HepG2 (cell line): ENCODE results near the gene NEDD8. TPM values are rescaled to one million over a fixed set of nuclear protein-coding genes. Genes with fewer than 3 reads are reported as not detected.

Source experiments
- ATF4 ChIP-seq, 2 experiments: fragments of 450-650 bp in 1 of 2; sonication (generic) in 1 of 2; formaldehyde crosslinking; IDR thresholded peaks; 2 replicates each; pipeline versions ENCODE4 v1.5.0 to v1.8.0; 2020 to 2022; ENCODE audit warnings: mild to moderate bottlenecking in 1 of 2, missing genetic modification reagents in 1 of 2
- CENPBD1 ChIP-seq: sonication (generic); formaldehyde crosslinking; IDR thresholded peaks from 2 replicates; pipeline ENCODE4 v1.8.0; 2022; ENCODE audit warnings: missing genetic modification reagents, low read depth, mild to moderate bottlenecking, borderline replicate concordance
- CHD4 ChIP-seq: fragments of 200-600 bp; sonication (generic); IDR thresholded peaks from 2 replicates; pipeline ENCODE4 v1.7.0; 2017; ENCODE audit warnings: mild to moderate bottlenecking, low read length, borderline replicate concordance
- CREBL2 ChIP-seq: sonication (generic); formaldehyde crosslinking; IDR thresholded peaks from 2 replicates; pipeline ENCODE4 v1.8.1; 2023; ENCODE audit warnings: missing genetic modification reagents, mild to moderate bottlenecking, borderline replicate concordance
- ELF4 ChIP-seq: sonication (generic); formaldehyde crosslinking; IDR thresholded peaks from 2 replicates; pipeline ENCODE4 v1.5.0; 2020; ENCODE audit warnings: missing genetic modification reagents, mild to moderate bottlenecking, moderate library complexity, borderline replicate concordance
- ERF ChIP-seq: IDR thresholded peaks from 2 replicates; pipeline ENCODE4 v1.6.1; 2018; ENCODE audit warnings: missing biosample characterization, missing genetic modification reagents
- FUBP1 ChIP-seq: sonication (generic); formaldehyde crosslinking; IDR thresholded peaks from 2 replicates; pipeline ENCODE4 v1.5.1; 2020; ENCODE audit warnings: missing genetic modification reagents, mild to moderate bottlenecking, borderline replicate concordance
- HDAC2 ChIP-seq: sonication (generic); formaldehyde crosslinking; IDR thresholded peaks from 2 replicates; pipeline ENCODE4 v1.4.0; 2020; ENCODE audit warnings: missing genetic modification reagents
- ISL2 ChIP-seq: sonication (generic); formaldehyde crosslinking; IDR thresholded peaks from 2 replicates; pipeline ENCODE4 v1.5.0; 2020; ENCODE audit warnings: missing genetic modification reagents
- JUN ChIP-seq: sonication (generic); formaldehyde crosslinking; IDR thresholded peaks from 2 replicates; pipeline ENCODE4 v1.4.0; 2020; ENCODE audit warnings: mild to moderate bottlenecking, missing genetic modification reagents
- KLF15 ChIP-seq: sonication (generic); formaldehyde crosslinking; IDR thresholded peaks from 2 replicates; pipeline ENCODE4 v1.8.1; 2023; ENCODE audit warnings: borderline replicate concordance, mild to moderate bottlenecking, inconsistent platforms, missing genetic modification reagents, mixed read lengths
- SETDB1 ChIP-seq: sonication (generic); formaldehyde crosslinking; IDR thresholded peaks from 2 replicates; pipeline ENCODE4 v1.5.1; 2020; ENCODE audit warnings: missing genetic modification reagents, mild to moderate bottlenecking, borderline replicate concordance
- ZFX ChIP-seq: sonication (generic); formaldehyde crosslinking; IDR thresholded peaks from 2 replicates; pipeline ENCODE4 v1.4.0; 2020; ENCODE audit warnings: mild to moderate bottlenecking, low read depth, missing genetic modification reagents, moderate library complexity
- ZHX2 ChIP-seq, 2 experiments: sonication (generic) in 1 of 2; formaldehyde crosslinking in 1 of 2; IDR thresholded peaks; 2 replicates each; pipeline versions ENCODE4 v1.6.1 to v1.9.0; 2014 to 2022; ENCODE audit warnings: antibody characterized with exemption in 1 of 2, borderline replicate concordance in 1 of 2, inconsistent platforms in 1 of 2, low read depth in 1 of 2, missing genetic modification reagents in 1 of 2
- ZNF879 ChIP-seq: sonication (generic); formaldehyde crosslinking; IDR thresholded peaks from 2 replicates; pipeline ENCODE4 v1.8.1; 2023; ENCODE audit warnings: missing genetic modification reagents
- polyA plus RNA-seq, 8 experiments: library from polyadenylated mRNA; depleted of rRNA in 3 of 8; stranded (reverse) in 7 of 8; unstranded in 1 of 8; fragments of >200 nt; fragmentation: Illumina TruSeq in 4 of 8; extraction: Trizol in 4 of 8; gene quantifications; 2 replicates each; pipeline versions ENCODE4 v1.2.1 to v1.2.3, GENCODE V29; 2011 to 2016; ENCODE audit warnings: low read depth in 4 of 8, missing spikeins in 1 of 8, mixed read lengths in 1 of 8; ENCODE audit not compliant: insufficient read depth in 1 of 8
- total RNA-seq, 5 experiments: library from RNA; depleted of rRNA; stranded (reverse); fragments of >200 nt; fragmentation: Illumina TruSeq; extraction: Trizol; gene quantifications; 2 replicates each; pipeline ENCODE4 v1.2.3, GENCODE V29; 2016; ENCODE audit warnings: low read depth in 1 of 5

NEDD8 gene
- total and polyA plus RNA-seq, 2 of the 13 experiments (the other 11 are each of a cell fraction or from before 2014, with no cell fraction given) = 535 to 713 TPM

- no peak for TF ChIP-seq ZFX
- TF ChIP-seq ATF4 (CRISPR knock-in tag; IDR thresholded peaks at IDR 0.05) = no peak
- TF ChIP-seq ZHX2 (IDR thresholded peaks at IDR 0.05; ENCODE audit: low read depth) = no peak
- TF ChIP-seq ZHX2 (CRISPR knock-in tag; IDR thresholded peaks at IDR 0.05; ENCODE audit: borderline replicate concordance) = no peak; the same call in 1 of the 2 replicates
- TF ChIP-seq FUBP1 (CRISPR knock-in tag) = peak; percentile 97; the same call in 1 of the 2 replicates
- 0 out of 2 replicates have a peak, but pooled peaks have one; percentile 53 for TF ChIP-seq HDAC2 (CRISPR knock-in tag)
- no peak for TF ChIP-seq ELF4
- TF ChIP-seq ISL2 (CRISPR knock-in tag) = no peak
- TF ChIP-seq ZNF879 (CRISPR knock-in tag) = 0 out of 2 replicates have a peak, but pooled peaks have one; percentile 1
- no peak for TF ChIP-seq JUN (CRISPR knock-in tag)
- TF ChIP-seq CHD4 = peak; percentile 100
- TF ChIP-seq ERF (CRISPR knock-in tag) = no peak
- peak; percentile 80; the same call in 1 of the 2 replicates for TF ChIP-seq KLF15 (CRISPR knock-in tag)
- TF ChIP-seq CREBL2 (CRISPR knock-in tag) = 0 out of 2 replicates have a peak, but pooled peaks have one; percentile 78
- no peak for TF ChIP-seq SETDB1 (CRISPR knock-in tag)
- peak; percentile 93; the same call in 1 of the 2 replicates for TF ChIP-seq CENPBD1
Observed at GRCh38 chr14:24270537-24271133, 38.5 kb upstream of the NEDD8 start (continued).
